ENCODE measurements around the gene ARHGEF10L.

DNA sequence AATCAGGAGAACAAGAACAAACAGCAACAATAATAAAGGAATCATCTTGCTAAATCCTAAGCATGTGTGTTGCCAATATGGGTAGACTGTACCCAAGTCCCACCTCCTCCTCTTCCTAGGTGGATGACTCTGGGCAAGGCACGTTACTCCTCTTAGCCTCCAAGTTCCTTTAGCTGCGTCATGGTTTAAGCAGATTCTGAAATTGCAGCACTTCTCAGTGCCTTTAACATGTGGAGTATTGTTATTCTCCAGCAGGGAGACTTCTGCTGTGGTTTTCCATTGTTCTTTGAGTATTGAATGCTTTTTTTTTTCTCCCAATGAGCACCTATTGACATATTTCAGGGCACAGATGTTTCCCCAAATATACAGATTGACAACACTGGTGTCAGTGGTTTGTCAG is 15.5 kb downstream of the ARHGEF10L start:
- TF ChIP-seq, protein P1, sequence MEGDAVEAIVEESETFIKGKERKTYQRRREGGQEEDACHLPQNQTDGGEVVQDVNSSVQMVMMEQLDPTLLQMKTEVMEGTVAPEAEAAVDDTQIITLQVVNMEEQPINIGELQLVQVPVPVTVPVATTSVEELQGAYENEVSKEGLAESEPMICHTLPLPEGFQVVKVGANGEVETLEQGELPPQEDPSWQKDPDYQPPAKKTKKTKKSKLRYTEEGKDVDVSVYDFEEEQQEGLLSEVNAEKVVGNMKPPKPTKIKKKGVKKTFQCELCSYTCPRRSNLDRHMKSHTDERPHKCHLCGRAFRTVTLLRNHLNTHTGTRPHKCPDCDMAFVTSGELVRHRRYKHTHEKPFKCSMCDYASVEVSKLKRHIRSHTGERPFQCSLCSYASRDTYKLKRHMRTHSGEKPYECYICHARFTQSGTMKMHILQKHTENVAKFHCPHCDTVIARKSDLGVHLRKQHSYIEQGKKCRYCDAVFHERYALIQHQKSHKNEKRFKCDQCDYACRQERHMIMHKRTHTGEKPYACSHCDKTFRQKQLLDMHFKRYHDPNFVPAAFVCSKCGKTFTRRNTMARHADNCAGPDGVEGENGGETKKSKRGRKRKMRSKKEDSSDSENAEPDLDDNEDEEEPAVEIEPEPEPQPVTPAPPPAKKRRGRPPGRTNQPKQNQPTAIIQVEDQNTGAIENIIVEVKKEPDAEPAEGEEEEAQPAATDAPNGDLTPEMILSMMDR (IDR thresholded peaks at IDR 0.05): no peak
- no peak for TF ChIP-seq POLR2A (IDR thresholded peaks at IDR 0.05)

Data from vagina (tissue), 2 donors.